ENCODE measurements around the gene MFGE8.

MFGE8 gene

GRCh38 chr15:88908123-88908522 lies 5.1 kb downstream of the MFGE8 start:
- no peak for DNase-seq (ENCODE audit: low read depth)
- in situ Hi-C loops (cut with HindIII; ENCODE audit: low sequenced_read_pairs) = loop anchor here (5.0 to 25.0 kb wide), 3 partner anchors 104 to 287 kb away; no protein-coding TSS in a partner anchor
- no peak for TF ChIP-seq CTCF (IDR thresholded peaks at IDR 0.05; ENCODE audit: low read depth, low read length, missing control alignments)
- no peak overlapping the region for H3K4me3 ChIP-seq (ENCODE audit: low read depth, low read length)

GRCh38 chr15:88907111-88907510 lies 6.1 kb downstream of the MFGE8 start:
- H3K4me3 ChIP-seq (ENCODE audit: low read depth, low read length) = no peak overlapping the region
- TF ChIP-seq CTCF (IDR thresholded peaks at IDR 0.05; ENCODE audit: low read depth, low read length, missing control alignments) = no peak
- in situ Hi-C loops (cut with HindIII; ENCODE audit: low sequenced_read_pairs) = loop anchor here (5.0 to 25.0 kb wide), 3 partner anchors 105 to 288 kb away; no protein-coding TSS in a partner anchor
- no peak for DNase-seq (ENCODE audit: low read depth)

- no peak for TF ChIP-seq CTCF (IDR thresholded peaks at IDR 0.05; ENCODE audit: low read depth, low read length, missing control alignments)
- in situ Hi-C loops (cut with HindIII; ENCODE audit: low sequenced_read_pairs) = loop anchor here (5.0 to 25.0 kb wide), 3 partner anchors 106 to 288 kb away; no protein-coding TSS in a partner anchor
- no peak for DNase-seq (ENCODE audit: low read depth)
Measured at GRCh38 chr15:88906551-88906950, 6.6 kb downstream of the MFGE8 start.

GRCh38 chr15:88906130-88906529 lies 7.0 kb downstream of the MFGE8 start:
- no peak overlapping the region for H3K4me3 ChIP-seq (ENCODE audit: low read depth, low read length)
- no peak for TF ChIP-seq CTCF (IDR thresholded peaks at IDR 0.05; ENCODE audit: low read depth, low read length, missing control alignments)
- no peak for DNase-seq (ENCODE audit: low read depth)
- in situ Hi-C loops (cut with HindIII; ENCODE audit: low sequenced_read_pairs) = loop anchor here (5.0 to 25.0 kb wide), 3 partner anchors 106 to 289 kb away; no protein-coding TSS in a partner anchor

More at GRCh38 chr15:88906551-88906950, 6.6 kb downstream of the MFGE8 start:
- H3K4me3 ChIP-seq (ENCODE audit: low read depth, low read length) = no peak overlapping the region

- TF ChIP-seq CTCF (IDR thresholded peaks at IDR 0.05; ENCODE audit: low read depth, low read length, missing control alignments) = no peak
- in situ Hi-C loops (cut with HindIII; ENCODE audit: low sequenced_read_pairs) = loop anchor here (5.0 to 25.0 kb wide), 3 partner anchors 107 to 289 kb away; no protein-coding TSS in a partner anchor
- H3K4me3 ChIP-seq (ENCODE audit: low read depth, low read length) = no peak overlapping the region
- DNase-seq (ENCODE audit: low read depth) = no peak
Measured at GRCh38 chr15:88905576-88905975, 7.6 kb downstream of the MFGE8 start.

- peak; percentile 43 for DNase-seq (ENCODE audit: low read depth)
- in situ Hi-C loops (cut with HindIII; ENCODE audit: low sequenced_read_pairs) = loop anchor here (5.0 to 25.0 kb wide), 3 partner anchors 108 to 290 kb away; no protein-coding TSS in a partner anchor
- TF ChIP-seq CTCF (IDR thresholded peaks at IDR 0.05; ENCODE audit: low read depth, low read length, missing control alignments) = peak; percentile 99
- no peak overlapping the region for H3K4me3 ChIP-seq (ENCODE audit: low read depth, low read length)
Measured at GRCh38 chr15:88904624-88905327, 8.4 kb downstream of the MFGE8 start.
